GM12878 (cell line): ENCODE data around the gene DPP3. TPM values are rescaled to one million over a fixed set of nuclear protein-coding genes. Genes with fewer than 3 reads are reported as not detected.

Experiments used
- ATAC-seq: fragments of 200-7000 bp; cut with Tn5 transposase; 3 replicates; pipeline ENCODE4 v1.9.1; 2020; ENCODE audit warnings: mild to moderate bottlenecking, moderate library complexity
- BruUV-seq: library from RNA; stranded (reverse); fragments of 400-500 nt; replicated peaks from 2 replicates; lab custom pipeline; 2021; lab: Mats Ljungman, UMichigan
- CTCF ChIA-PET: fragments of 300-600 bp; sonication (Branson Sonifier 250); formaldehyde crosslinking; extraction: SDS; loops from one replicate; lab custom pipeline; 2021; ENCODE audit warnings: inconsistent platforms; lab: Yijun Ruan, JAX
- POLR2A ChIA-PET: fragments of 350-600 bp; formaldehyde crosslinking; extraction: SDS; loops from one replicate; lab custom pipeline; 2021; ENCODE audit warnings: inconsistent platforms; lab: Charles Lee
- RAD21 ChIA-PET: fragments of 300-600 bp; sonication (Branson Sonifier 250); formaldehyde crosslinking; loops from one replicate; lab custom pipeline; 2023; ENCODE audit warnings: antibody characterized with exemption; ENCODE audit not compliant: unreplicated experiment; lab: Charles Lee
- SMC1A ChIA-PET: fragments of 300-600 bp; sonication (Branson Sonifier 250); formaldehyde crosslinking; loops from one replicate; lab custom pipeline; 2023; ENCODE audit not compliant: unreplicated experiment, uncharacterized antibody; lab: Charles Lee
- DNase-seq: peaks from one replicate; pipeline ENCODE4 v3.0.0-alpha.2; 2011; ENCODE audit warnings: low read depth, low spot score
- FAIRE-seq: peaks from 3 replicates; lab custom pipeline; 2011; peaks lifted over from hg19 to GRCh38; lab: Jason Lieb, UNC
- H2AFZ ChIP-seq: 2 replicates; pipeline ENCODE4 v1.6.0; 2011; ENCODE audit warnings: low read depth, low read length, control low read depth; ENCODE audit not compliant: control insufficient read depth
- H3K27ac ChIP-seq: 2 replicates; pipeline ENCODE4 v1.5.1; 2011; ENCODE audit warnings: control low read depth; ENCODE audit not compliant: control insufficient read depth, insufficient read depth
- H3K27me3 ChIP-seq, 2 experiments: replicated peaks in 1 of 2; 2 replicates each; pipeline versions ENCODE4 v1.6.0 to v1.6.1; 2011; ENCODE audit warnings: low read length in 1 of 2; ENCODE audit not compliant: control insufficient read depth in 2 of 2, insufficient read depth in 2 of 2
- H3K36me3 ChIP-seq, 2 experiments: 2 replicates each; pipeline ENCODE4 v1.5.1; 2011; ENCODE audit warnings: low read length in 1 of 2; ENCODE audit not compliant: control insufficient read depth in 2 of 2, insufficient read depth in 2 of 2
- H3K4me1 ChIP-seq: 2 replicates; pipeline ENCODE4 v1.6.1; 2011; ENCODE audit warnings: mild to moderate bottlenecking, low read length, moderate library complexity, mixed read lengths; ENCODE audit not compliant: control insufficient read depth, insufficient read depth
- H3K4me2 ChIP-seq: 2 replicates; pipeline ENCODE4 v1.6.0; 2011; ENCODE audit warnings: control low read depth; ENCODE audit not compliant: control insufficient read depth, insufficient read depth
- H3K4me3 ChIP-seq: fragments of 200-600 bp; sonication (generic); 2 replicates; pipeline ENCODE4 v1.5.1; 2016
- H3K79me2 ChIP-seq: 2 replicates; pipeline ENCODE4 v1.6.0; 2011; ENCODE audit warnings: low read length; ENCODE audit not compliant: control insufficient read depth, insufficient read depth
- H3K9ac ChIP-seq: 2 replicates; pipeline ENCODE4 v1.8.0; 2011; ENCODE audit warnings: low read length, control low read depth, mixed read lengths; ENCODE audit not compliant: control insufficient read depth, insufficient read depth
- H3K9me3 ChIP-seq: replicated peaks from 3 replicates; pipeline ENCODE4 v1.5.1; 2011; ENCODE audit warnings: mild to moderate bottlenecking, low read length; ENCODE audit not compliant: control insufficient read depth, insufficient read depth
- H4K20me1 ChIP-seq: 2 replicates; pipeline ENCODE4 v1.6.0; 2011; ENCODE audit not compliant: control insufficient read depth, insufficient read depth
- CTCF ChIP-seq, 3 experiments: IDR thresholded peaks in 2 of 3; conservative IDR thresholded peaks in 1 of 3; 2 replicates each; pipeline ENCODE4 v1.5.1; 2011; ENCODE audit warnings: low read depth in 3 of 3, low read length in 3 of 3, mild to moderate bottlenecking in 3 of 3, control low read depth in 2 of 3, moderate library complexity in 2 of 3, inconsistent platforms in 1 of 3, mixed read lengths in 1 of 3; ENCODE audit not compliant: control insufficient read depth in 2 of 3, insufficient read depth in 1 of 3; ENCODE audit errors: extremely low read depth in 1 of 3
- KDM1A ChIP-seq: fragments of 200-600 bp; sonication (generic); IDR thresholded peaks from 2 replicates; pipeline ENCODE4 v1.6.1; 2016; ENCODE audit warnings: borderline replicate concordance
- LARP7 ChIP-seq: fragments of 450-650 bp; IDR thresholded peaks from 2 replicates; pipeline ENCODE4 v1.6.1; 2017; ENCODE audit warnings: mild to moderate bottlenecking
- MAX ChIP-seq: IDR thresholded peaks from 2 replicates; pipeline ENCODE4 v1.6.1; 2012; ENCODE audit warnings: low read depth, low read length, improper control_type of control experiment
- MTA2 ChIP-seq: fragments of 450-650 bp; IDR thresholded peaks from 2 replicates; pipeline ENCODE4 v1.6.1; 2016; ENCODE audit warnings: low read depth, mild to moderate bottlenecking, moderate library complexity
- MXI1 ChIP-seq: fragments of 150-350 bp; IDR thresholded peaks from 2 replicates; pipeline ENCODE4 v1.6.1; 2011; ENCODE audit warnings: low read depth, mild to moderate bottlenecking, inconsistent platforms, low read length, improper control_type of control experiment
- NR2C1 ChIP-seq: fragments of 450-650 bp; IDR thresholded peaks from 2 replicates; pipeline ENCODE4 v1.6.1; 2017; ENCODE audit warnings: antibody characterized with exemption, mild to moderate bottlenecking, moderate library complexity
- PBX3 ChIP-seq: IDR thresholded peaks from 2 replicates; pipeline ENCODE4 v1.6.1; 2011; ENCODE audit warnings: mild to moderate bottlenecking, low read depth, low read length, moderate library complexity; ENCODE audit not compliant: insufficient replicate concordance
- PML ChIP-seq: IDR thresholded peaks from 2 replicates; pipeline ENCODE4 v1.6.1; 2012; ENCODE audit warnings: low read length, inconsistent platforms
- SPI1 ChIP-seq: IDR thresholded peaks from 2 replicates; pipeline ENCODE4 v1.6.1; 2011; ENCODE audit warnings: low read depth, mild to moderate bottlenecking, low read length, moderate library complexity, borderline replicate concordance; ENCODE audit not compliant: insufficient read depth
- SREBF1 ChIP-seq: IDR thresholded peaks from 2 replicates; pipeline ENCODE4 v1.6.1; 2012; ENCODE audit warnings: mild to moderate bottlenecking, low read length
- TCF12 ChIP-seq: IDR thresholded peaks from 2 replicates; pipeline ENCODE4 v1.6.1; 2011; ENCODE audit warnings: low read depth, mild to moderate bottlenecking, low read length
- ZNF592 ChIP-seq: fragments of 450-650 bp; IDR thresholded peaks from 2 replicates; pipeline ENCODE4 v1.6.1; 2017; ENCODE audit warnings: mild to moderate bottlenecking, moderate library complexity
- ZNF622 ChIP-seq: fragments of 450-650 bp; IDR thresholded peaks from 2 replicates; pipeline ENCODE4 v1.6.1; 2017; ENCODE audit warnings: mild to moderate bottlenecking, inconsistent platforms
- WGBS: methylation state at CpG from one replicate; pipeline ENCODE4 v1.1.6; 2016; ENCODE audit warnings: low lambda C conversion rate; ENCODE audit not compliant: insufficient replicate concordance, insufficient coverage; ENCODE audit errors: missing lambda C conversion rate; 5-methylcytosine and 5-hydroxymethylcytosine counted together
- in situ Hi-C: fragments of 300-500 bp; cut with MboI; formaldehyde crosslinking; loops from 9 replicates; pipeline ENCODE4 v1.14.3; 2018; ENCODE audit warnings: mixed read lengths
- intact Hi-C: fragments of 100-400 bp; cut with micrococcal nuclease; formaldehyde crosslinking; loops from one replicate; pipeline ENCODE4 v1.14.2; 2022; ENCODE audit not compliant: unreplicated experiment
- polyA plus RNA-seq, 11 experiments: library from polyadenylated mRNA; depleted of rRNA in 4 of 11; unstranded in 6 of 11; stranded (reverse) in 5 of 11; fragments of >200 nt; fragmentation: Nextera tagmentation in 4 of 11; fragmentation: Illumina TruSeq in 1 of 11; extraction: Ambion mirVana in 4 of 11; extraction: Trizol in 1 of 11; gene quantifications; 1 replicate in 1 of 11; 2 replicates in 10 of 11; pipeline versions ENCODE4 v1.2.1 to v1.2.3, GENCODE V29; 2011 to 2016; ENCODE audit warnings: inconsistent platforms in 2 of 11, missing spikeins in 2 of 11, low read depth in 1 of 11
- total RNA-seq, 4 experiments: library from RNA; depleted of rRNA in 3 of 4; stranded (reverse); fragments of >200 nt in 3 of 4; fragmentation: Illumina TruSeq in 1 of 4; extraction: Trizol in 1 of 4; gene quantifications; 2 replicates each; pipeline versions ENCODE4 v1.2.1 to v1.2.3, GENCODE V29; 2013 to 2021

DPP3 gene
- total and polyA plus RNA-seq, 10 of the 15 experiments (the other 5 are each of a cell fraction or from before 2014, with no cell fraction given): 6.0 to 117 (median 78.1) TPM

GRCh38 chr11:66477263-66478201 is 2.7 kb upstream of the DPP3 start:
- no peak for ATAC-seq
- BruUV-seq: no TSS peak
- CTCF ChIA-PET: interaction anchor here (0.6 to 3.6 kb wide), 11 partner anchors 7 to 346 kb away, joined by 3 to 41 read pairs (median 10); partner anchors contain the start of genes MRPL11 and PELI3
- no peak for DNase-seq
- Histone ChIP-seq H3K27me3 (no peaks in the 10 kb centered on the region), H3K9ac (no peak overlapping the region), H4K20me1 (no peaks in the 10 kb centered on the region), H3K4me2 (no peak overlapping the region), H3K27ac (no peak overlapping the region), H3K4me3 (no peak overlapping the region), H3K4me1 (peaks cover 6% of the 10 kb centered on the region), H3K36me3 (0 out of 4 replicates have a peak, but pooled peaks cover 0 to 2% of the 10 kb centered on the region in 2 experiments), H3K9me3 (no peaks in the 10 kb centered on the region), H3K79me2 (peaks cover 23% of the 10 kb centered on the region), H2AFZ (no peak overlapping the region)
- intact Hi-C loops: no loop called here
- in situ Hi-C loops: no loop called here
- no peak for FAIRE-seq
- POLR2A ChIA-PET: interaction anchor here (0.5 kb wide), 1 partner anchor 22 kb away, joined by 6 read pairs; no protein-coding TSS in a partner anchor
- SMC1A ChIA-PET: interaction anchor here (1.0 to 2.7 kb wide), 4 partner anchors 19 to 201 kb away, joined by 3 to 10 read pairs (median 6); partner anchors contain the start of gene MRPL11
- RAD21 ChIA-PET: interaction anchor here (1.8 kb wide), 1 partner anchor 201 kb away, joined by 7 read pairs; the partner anchor contains the start of gene RBM4B
- WGBS: 79% methylated on average over 11 of the region's 11 CpGs
- no peak for TF ChIP-seq SREBF1
- TF ChIP-seq ZNF622: no peak
- TF ChIP-seq MXI1: no peak
- TF ChIP-seq TCF12: no peak
- TF ChIP-seq ZNF592: no peak
- TF ChIP-seq PBX3: no peak
- no peak for TF ChIP-seq LARP7
- no peak for TF ChIP-seq MAX
- no peak for TF ChIP-seq KDM1A
- TF ChIP-seq CTCF (IDR thresholded peaks at IDR 0.05 in 2 of 3, conservative IDR thresholded peaks at IDR 0.05 in 1 of 3; ENCODE audit: control insufficient read depth in 2 of 3, extremely low read depth in 1 of 3, insufficient read depth in 1 of 3, low read depth in 3 of 3, low read length in 3 of 3): no peak
- TF ChIP-seq PML: no peak
- no peak for TF ChIP-seq NR2C1
- TF ChIP-seq SPI1: no peak
- no peak for TF ChIP-seq MTA2
